Fibroblast of lung (primary cell): Measurements from ENCODE around the gene DHX35.

ENCODE experiments used
- EZH2 ChIP-seq: IDR thresholded peaks from 2 replicates; pipeline ENCODE4 v1.5.1; 2012; ENCODE audit warnings: low read length, control low read depth, mild to moderate bottlenecking; ENCODE audit errors: missing control alignments
- TF ChIP-seq, protein P1 (sequence below), 2 donors: IDR thresholded peaks in 1 of 2; conservative IDR thresholded peaks in 1 of 2; 1 replicate in 1 of 2; 2 replicates in 1 of 2; pipeline ENCODE4 v1.5.1; 2011 to 2012; ENCODE audit warnings: low read length in 2 of 2, control low read depth in 1 of 2, inconsistent platforms in 1 of 2, low read depth in 1 of 2, mild to moderate bottlenecking in 1 of 2

DNA sequence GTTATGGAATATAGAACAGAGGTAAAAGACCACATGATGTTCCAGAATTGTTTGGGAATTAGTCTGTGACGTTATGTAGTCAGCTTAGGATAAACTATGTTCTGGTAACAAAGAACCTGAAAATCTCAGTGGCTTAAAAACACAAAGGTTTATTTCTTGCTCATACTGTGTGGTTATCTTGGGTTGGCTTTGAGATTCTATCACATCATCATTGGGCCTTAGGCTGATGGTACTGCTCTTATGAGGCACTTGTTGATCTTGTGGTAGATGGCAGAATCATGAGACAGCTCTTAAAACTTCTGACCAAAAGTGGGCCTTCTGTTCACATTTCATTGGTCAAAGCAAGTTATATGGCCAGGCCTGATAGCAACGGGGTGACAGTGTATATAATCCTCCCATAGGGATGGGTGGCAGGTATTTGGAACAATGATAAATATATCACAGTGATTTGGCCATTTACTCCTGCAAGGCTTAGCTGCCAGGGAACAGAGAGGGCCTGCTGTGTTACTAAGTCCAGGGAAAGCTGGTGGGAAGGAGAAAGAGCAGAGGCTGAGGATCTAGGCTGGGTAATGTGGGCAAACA, 13.5 kb downstream of the DHX35 start:
- TF ChIP-seq, protein P1, sequence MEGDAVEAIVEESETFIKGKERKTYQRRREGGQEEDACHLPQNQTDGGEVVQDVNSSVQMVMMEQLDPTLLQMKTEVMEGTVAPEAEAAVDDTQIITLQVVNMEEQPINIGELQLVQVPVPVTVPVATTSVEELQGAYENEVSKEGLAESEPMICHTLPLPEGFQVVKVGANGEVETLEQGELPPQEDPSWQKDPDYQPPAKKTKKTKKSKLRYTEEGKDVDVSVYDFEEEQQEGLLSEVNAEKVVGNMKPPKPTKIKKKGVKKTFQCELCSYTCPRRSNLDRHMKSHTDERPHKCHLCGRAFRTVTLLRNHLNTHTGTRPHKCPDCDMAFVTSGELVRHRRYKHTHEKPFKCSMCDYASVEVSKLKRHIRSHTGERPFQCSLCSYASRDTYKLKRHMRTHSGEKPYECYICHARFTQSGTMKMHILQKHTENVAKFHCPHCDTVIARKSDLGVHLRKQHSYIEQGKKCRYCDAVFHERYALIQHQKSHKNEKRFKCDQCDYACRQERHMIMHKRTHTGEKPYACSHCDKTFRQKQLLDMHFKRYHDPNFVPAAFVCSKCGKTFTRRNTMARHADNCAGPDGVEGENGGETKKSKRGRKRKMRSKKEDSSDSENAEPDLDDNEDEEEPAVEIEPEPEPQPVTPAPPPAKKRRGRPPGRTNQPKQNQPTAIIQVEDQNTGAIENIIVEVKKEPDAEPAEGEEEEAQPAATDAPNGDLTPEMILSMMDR (conservative IDR thresholded peaks at IDR 0.05 in 1 of 2, IDR thresholded peaks at IDR 0.05 in 1 of 2; ENCODE audit: low read depth in 1 of 2, low read length in 2 of 2): no peak
- TF ChIP-seq EZH2: no peak
